HG03469 (cell line): ENCODE measurements around the gene RPTOR.
"Not testable (repeated sequence)": the region's sequence is repeated elsewhere in the genome, so short reads cannot be mapped to it uniquely, and the experiment has no call there.

Experiments
- ATAC-seq: cut with Tn5 transposase; IDR thresholded peaks from one replicate; pipeline ENCODE4 v1.9.1; 2021; ENCODE audit warnings: mild to moderate bottlenecking, moderate library complexity, moderate number of reproducible peaks; ENCODE audit not compliant: unreplicated experiment

The RPTOR gene

GRCh38 chr17:80544655-80545498, at the start of gene RPTOR:
TSS of gene RPTOR (plus strand) at chr17:80544838. CDS start at chr17:80545630, 792 bp downstream.
- ATAC-seq: no peak

- no peak for ATAC-seq
Observed at GRCh38 chr17:80497726-80498241, 46.9 kb upstream of the RPTOR start.

- ATAC-seq: no peak
Observed at GRCh38 chr17:80498242-80498919, 46.3 kb upstream of the RPTOR start.

GRCh38 chr17:80498920-80499410, 45.7 kb upstream of the RPTOR start:
- no peak for ATAC-seq

- ATAC-seq: no peak
Observed at GRCh38 chr17:80499560-80499959, 45.1 kb upstream of the RPTOR start.

- no peak for ATAC-seq
Observed at GRCh38 chr17:80499961-80500665, 44.5 kb upstream of the RPTOR start.

- no peak for ATAC-seq
Observed at GRCh38 chr17:80501741-80502577, 42.7 kb upstream of the RPTOR start.

- no peak for ATAC-seq
Observed at GRCh38 chr17:80502578-80502877, 42.1 kb upstream of the RPTOR start.

GRCh38 chr17:80503031-80503430, 41.6 kb upstream of the RPTOR start:
- no peak for ATAC-seq

- ATAC-seq: no peak
Observed at GRCh38 chr17:80503921-80504320, 40.7 kb upstream of the RPTOR start.

GRCh38 chr17:80504686-80505413, 39.8 kb upstream of the RPTOR start:
- ATAC-seq: no peak

- not testable (repeated sequence) for ATAC-seq
Observed at GRCh38 chr17:80507177-80507576, 37.5 kb upstream of the RPTOR start.

- ATAC-seq: no peak
Observed at GRCh38 chr17:80507965-80508364, 36.7 kb upstream of the RPTOR start.

- ATAC-seq: no peak
Observed at GRCh38 chr17:80509311-80509710, 35.3 kb upstream of the RPTOR start.

- ATAC-seq: no peak
Observed at GRCh38 chr17:80510132-80510531, 34.5 kb upstream of the RPTOR start.

GRCh38 chr17:80510772-80511171, 33.9 kb upstream of the RPTOR start:
- no peak for ATAC-seq

- ATAC-seq: no peak
Observed at GRCh38 chr17:80511222-80512180, 33.1 kb upstream of the RPTOR start.

GRCh38 chr17:80512233-80512632, 32.4 kb upstream of the RPTOR start:
- no peak for ATAC-seq

GRCh38 chr17:80513201-80513600, 31.4 kb upstream of the RPTOR start:
- ATAC-seq: no peak
